ENCODE measurements around the gene PRDM12.

Gene PRDM12

DNA sequence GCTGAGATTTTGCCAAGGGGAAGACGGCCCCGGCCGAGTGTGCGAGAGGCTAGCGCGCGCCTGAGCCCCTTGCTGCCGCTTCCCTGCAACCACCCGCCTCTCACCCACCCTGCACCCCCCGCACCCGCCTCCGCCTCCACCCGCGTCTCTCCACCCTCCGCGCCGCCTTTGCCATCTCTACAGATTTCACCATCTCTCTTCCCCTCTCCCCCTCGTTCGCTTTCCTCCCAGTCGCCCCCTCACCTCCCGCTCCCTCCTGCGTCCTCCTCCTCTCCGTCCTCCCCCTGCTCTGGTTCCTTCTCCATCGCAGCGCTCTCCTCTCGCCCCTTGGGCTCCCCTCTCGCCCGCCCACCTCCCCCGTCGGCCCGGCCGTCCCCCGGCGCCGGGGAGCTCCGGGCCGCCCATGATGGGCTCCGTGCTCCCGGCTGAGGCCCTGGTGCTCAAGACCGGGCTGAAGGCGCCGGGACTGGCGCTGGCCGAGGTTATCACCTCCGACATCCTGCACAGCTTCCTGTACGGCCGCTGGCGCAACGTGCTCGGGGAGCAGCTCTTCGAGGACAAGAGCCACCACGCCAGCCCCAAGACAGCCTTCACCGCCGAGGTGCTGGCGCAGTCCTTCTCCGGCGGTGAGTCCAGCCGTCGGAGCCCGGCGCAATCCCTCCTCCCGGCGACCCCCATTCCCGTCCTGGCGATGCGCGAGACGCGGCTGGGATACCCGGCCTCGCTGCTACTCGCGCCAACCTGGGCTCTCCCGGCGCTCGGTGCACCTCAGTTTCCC, at the start of gene PRDM12:
TSS of gene PRDM12 (plus strand) at position 344 of the 778 bp plus-strand sequence. CDS start at position 404, 60 bp downstream.
- no peak for DNase-seq (ENCODE audit: low read depth in 2 of 2)

DNA sequence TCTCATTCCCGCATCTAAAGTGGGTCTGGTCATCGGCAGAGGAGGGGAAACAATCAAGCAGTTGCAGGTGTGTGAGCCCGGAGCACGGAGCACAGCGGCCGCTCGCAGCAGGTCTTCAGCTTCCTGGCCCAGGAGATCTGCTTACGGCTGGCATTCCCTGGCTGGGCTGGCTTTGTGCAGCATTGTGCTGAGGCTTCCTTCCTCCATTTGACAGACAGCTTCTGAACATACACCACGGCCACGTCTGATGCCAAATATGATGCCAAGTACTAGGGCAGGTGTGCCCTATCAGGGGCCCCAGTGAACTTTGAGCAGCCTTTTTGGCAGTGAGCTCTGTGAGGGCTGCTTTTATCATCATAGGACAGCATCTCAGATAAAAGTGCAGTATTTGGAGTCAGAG, 47.9 kb upstream of the PRDM12 start:
- no peak for DNase-seq (ENCODE audit: low read depth in 2 of 2)

DNA sequence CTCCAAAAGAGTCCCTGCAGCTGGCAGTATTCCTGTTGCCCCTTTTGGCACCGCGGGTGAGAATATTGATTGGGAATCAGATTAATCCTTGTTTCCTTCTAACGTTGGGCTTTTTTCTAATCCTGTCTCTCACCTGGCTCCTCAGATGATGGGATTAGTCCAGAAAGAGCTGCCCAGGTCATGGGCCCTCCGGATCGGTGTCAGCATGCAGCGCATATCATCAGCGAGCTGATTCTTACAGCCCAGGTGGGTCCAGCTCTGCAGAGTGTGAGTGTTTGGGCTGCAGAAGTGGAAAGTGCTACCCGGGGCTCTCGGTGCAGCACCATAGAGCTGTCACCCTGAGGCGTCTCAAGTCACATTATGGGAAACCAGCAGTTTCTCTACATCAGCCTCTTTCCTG, 40.9 kb upstream of the PRDM12 start:
- no peak for DNase-seq (ENCODE audit: low read depth in 2 of 2)

DNA sequence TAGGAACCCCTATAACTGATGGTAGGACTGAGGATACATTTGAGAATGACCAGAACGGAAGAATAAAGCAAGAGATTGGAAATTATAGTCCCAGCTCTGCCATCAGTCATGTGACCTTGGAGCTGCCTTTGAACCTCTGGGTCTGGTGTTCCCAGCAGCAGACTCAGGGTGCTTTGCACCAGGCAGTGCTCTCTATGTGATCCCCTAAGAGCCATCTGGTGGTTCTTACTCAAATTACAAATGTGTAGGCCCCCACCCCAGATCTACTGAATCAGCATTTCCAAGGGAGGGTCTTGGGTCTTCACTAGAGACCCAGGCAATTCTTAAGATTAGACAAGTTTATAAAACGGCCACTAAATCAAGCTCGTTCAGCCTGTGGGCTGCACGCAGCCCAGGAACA, 40.2 kb upstream of the PRDM12 start:
- DNase-seq (ENCODE audit: low read depth in 2 of 2), result no peak

DNA sequence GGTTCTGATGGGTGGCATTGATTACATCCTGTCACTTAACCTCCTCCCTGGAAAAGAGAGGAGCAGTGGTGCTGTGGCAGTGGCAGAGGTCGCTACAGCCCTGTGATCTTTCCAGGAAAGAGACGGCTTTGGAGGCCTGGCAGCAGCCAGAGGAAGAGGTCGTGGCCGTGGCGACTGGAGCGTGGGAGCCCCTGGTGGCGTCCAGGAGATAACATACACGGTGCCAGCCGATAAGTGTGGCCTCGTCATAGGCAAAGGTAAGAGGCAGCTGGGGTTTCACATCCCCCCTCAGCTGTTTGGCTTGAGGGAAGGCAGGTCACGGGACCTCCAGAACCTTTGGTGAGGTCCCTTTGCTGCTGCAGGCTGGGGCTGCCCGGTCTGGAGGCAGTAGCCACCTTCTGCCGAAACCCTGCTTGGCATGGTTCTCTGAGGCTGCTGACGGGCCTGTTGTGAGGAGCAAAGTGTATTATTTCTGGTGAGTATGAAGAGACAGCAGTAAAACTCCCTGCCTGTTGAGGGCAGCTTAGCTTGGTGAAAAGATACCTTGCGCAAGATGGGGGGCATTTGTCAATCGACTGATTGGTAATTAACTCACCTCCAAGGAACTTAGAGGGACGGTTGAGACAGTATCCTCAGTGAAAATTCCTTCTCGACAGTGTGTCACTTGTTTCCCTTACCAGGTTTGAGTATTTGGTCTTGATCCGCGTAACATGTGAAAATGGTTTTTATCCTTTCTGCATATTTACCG, 38.0 kb upstream of the PRDM12 start:
- no peak for DNase-seq (ENCODE audit: low read depth in 2 of 2)

DNA sequence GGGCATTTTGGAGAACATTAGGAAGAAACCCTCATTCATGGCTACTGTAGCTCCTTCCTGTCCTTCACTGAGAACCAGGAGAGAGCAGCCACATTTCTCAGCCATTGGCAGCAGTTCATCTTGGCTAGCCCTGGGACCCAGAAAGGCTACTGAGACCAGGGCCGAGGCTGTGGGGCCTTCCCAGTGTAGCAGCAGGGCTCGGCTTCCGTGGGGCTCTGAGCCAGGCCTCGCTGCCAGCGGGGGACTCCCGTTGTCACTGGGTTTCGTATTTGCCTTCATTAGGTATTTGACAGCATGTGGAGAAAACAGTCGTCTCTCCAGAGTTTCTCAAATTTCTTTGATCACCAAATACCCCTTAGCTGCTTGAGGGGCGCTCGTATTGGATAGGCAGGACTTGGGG, 37.3 kb upstream of the PRDM12 start:
- no peak for DNase-seq (ENCODE audit: low read depth in 2 of 2)

DNA sequence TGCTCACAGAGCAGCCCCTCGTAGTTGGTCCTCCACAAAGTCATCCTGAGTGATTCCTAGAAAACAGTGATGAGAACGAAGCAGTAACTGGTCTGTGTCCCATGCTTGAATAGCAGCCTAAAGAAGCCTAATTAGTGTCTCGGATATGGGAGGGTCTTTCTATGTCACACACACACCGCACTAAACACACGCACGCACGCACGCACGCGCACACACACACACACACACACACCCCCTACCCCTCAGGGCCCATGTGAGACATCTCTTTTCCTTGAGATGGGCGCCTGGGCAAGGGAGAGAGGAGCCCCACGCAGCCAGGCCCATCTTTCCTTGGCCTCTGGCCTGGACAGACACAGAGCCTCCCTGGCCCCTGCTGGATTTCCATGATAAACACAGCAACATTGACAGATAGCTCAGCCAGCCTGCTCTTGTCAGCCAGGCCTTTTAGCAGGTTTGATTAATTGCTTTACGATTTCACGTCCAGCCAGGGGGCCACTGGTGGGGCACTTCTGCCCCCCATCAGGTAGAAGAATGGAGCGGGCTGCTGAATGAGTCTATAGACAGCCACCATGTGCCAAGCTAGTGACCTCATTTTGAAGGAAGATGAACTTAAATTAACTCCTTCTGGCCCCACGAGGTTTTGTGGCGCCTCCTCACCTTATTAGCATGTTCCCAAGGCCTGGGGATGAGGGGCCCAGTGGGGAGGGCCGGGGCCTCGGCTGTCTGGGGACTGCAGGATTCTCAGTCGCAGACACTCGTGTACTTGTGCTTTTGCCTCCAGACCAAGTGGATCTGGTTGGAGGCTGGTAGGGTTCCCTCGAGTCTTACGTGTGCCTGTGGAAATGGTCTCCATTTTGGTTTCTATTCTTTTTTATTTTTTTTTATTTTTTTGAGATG, 36.2 kb upstream of the PRDM12 start:
- no peak for DNase-seq (ENCODE audit: low read depth in 2 of 2)

DNA sequence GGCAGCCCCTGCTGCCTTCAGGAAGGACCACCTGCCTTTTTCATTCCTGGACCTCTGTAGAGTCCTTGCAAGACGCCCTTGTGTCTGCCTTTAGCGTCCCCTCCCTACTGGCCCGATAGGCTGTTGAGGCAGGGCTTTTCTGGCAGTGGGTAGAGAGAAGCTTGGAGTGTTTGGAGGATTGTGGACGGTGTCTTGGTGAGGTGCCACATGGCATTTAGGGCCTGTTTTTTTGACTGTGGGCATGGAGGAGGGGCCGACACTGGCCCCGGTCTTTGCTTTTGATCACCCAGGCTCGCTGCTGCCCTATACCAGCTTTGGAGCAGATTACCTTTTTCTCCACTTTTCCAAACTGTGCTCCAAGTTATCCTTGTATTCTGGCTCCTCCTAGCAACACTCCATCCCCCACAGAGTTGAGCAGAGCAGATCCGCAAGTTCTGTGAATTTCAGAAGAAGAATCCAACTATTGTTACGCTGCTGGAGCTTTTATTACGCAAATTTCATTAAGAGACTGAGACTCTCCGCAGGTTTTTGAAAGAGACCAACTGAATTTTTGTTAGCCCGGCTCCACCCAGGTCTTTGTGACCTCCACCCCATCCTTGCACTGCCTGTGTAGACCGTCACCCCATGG, 34.8 kb upstream of the PRDM12 start:
- no peak for DNase-seq (ENCODE audit: low read depth in 2 of 2)

DNA sequence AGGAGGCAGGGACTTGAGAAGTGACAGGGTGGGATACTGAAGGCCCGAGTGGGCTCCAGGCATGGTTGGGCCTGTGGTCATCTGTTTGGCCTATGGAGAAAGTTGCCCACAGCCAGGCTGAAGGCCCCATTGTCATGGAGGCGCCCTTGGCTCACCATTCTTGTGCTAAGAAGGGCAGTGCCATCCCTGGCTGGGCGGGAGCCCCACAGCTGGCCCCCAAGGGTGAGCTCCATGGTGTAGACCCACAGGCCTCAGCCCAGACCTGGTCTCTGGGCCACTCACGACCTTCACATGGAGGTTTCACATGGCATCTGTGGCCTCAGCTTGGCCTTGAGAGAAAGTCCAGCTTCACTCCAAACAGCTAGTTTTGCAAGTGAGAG, 34.3 kb upstream of the PRDM12 start:
- no peak for DNase-seq (ENCODE audit: low read depth in 2 of 2)

DNA sequence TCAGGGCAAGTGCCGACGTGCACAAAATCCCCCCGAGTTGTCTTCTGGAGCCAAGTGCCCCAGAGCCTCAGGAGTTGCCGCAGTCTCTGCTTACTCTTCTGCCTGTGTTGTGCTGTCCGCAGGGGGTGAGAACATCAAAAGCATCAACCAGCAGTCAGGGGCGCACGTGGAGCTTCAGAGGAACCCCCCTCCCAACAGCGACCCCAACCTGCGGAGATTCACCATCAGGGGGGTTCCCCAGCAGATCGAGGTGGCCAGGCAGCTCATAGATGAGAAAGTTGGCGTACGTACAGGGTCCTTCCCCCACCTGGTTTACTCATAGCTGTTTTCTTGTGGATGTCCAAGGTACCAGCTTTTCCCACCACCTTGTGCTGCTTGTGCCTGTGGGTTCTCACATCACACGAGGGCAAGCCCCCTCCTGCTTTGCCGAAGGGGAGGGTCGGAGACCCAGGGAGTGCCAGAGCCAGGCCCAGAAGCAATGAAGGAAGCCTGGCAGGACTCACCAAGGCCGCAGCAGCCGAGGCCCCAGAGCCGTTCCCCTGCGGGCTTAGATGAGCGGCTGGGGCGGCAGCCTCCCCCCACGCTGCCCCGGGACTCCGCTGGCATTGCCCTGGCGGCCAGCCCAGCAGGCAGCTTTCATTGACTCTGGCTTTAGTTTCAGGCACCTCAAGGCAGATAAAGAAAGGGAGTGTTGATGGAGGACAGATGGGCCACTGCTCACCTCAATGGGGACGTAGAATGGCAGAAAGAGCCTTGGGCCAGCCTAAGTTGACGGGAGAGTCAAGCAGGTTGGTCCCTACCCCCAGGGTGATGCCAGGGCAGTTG, 33.7 kb upstream of the PRDM12 start:
- DNase-seq (ENCODE audit: low read depth in 2 of 2), result no peak

DNA sequence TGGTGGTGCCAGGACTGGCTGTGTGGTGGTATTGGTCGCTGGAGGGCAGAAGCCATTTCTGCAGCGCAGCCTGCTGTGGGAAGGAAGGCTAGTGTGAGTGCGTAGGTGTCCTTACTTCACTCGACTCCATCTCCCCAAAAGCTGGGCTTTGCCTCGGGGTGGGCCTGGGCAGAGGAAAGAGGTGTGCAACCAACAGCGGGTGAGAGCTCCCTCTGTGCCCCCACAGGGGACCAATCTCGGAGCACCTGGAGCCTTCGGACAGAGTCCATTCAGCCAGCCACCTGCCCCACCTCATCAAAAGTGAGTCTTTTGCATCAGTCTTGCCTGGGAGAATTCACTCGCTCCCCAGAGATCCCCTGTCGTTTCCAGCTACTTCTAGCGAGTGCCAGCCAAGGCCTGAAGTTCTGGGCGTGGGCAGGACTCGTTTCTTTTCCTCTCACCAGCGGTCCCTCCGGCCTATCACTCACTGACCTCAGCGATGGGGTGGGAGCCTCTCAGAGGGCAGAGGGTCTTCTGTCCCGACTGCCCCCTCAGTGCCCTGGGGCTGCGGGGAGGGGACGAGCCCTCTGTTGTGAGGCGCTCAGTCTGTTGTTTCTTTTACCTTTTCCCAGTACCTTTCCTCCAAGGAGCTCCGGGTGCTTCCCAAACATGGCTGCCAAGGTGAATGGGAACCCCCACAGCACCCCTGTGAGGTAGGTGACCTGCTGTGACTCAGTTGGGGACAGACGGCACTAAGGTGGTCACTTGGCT, 32.9 kb upstream of the PRDM12 start:
- no peak for DNase-seq (ENCODE audit: low read depth in 2 of 2)

DNA sequence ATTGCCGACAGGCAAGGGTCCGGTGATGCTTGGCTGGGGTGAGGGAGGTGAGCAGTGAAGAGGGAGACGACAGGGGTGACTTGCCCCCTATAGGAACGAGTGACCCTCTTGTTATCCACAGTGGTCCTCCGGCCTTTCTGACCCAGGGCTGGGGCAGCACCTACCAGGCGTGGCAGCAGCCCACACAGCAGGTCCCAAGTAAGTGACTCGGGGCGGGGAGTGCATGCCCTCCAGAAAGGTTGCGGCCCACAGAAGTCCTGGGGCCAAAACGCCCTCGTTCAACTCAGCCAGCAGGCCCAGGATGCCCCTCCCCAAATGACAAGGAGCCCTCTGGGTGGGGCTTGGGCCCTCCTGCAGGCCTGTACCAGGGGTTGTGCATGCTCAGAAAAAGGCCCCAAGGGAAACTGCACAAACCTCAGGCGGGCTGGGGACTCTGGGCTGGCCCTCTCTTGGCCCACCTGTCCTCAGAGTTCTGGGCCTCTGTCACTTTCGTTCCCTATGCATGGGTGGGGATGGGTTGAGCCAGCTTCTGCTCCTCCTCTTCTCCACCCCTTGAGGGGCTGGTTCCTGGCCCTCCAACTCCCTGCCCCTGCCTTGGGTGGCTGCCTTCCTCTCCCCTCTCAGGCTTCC, 32.2 kb upstream of the PRDM12 start:
- no peak for DNase-seq (ENCODE audit: low read depth in 2 of 2)

DNA sequence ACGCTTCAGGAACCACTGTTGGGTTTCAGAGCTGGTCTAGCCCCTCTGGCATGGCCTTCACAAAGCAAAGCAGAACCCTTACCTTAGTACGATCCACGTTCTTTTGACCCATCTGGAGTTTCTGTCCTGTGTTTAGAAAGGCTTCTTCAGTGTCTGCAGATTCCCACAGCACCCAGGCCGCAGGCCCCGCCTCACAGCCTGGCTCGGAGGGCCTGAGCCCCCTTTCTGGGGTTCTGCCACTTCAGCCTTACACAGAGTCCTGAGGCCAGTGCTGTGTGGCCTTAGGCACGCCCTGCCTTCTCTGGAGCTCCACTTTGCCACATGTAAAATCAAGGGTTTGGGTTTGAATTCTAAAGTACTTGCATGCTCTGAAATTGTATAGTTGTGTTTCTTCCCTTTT, 31.6 kb upstream of the PRDM12 start:
- no peak for DNase-seq (ENCODE audit: low read depth in 2 of 2)

DNA sequence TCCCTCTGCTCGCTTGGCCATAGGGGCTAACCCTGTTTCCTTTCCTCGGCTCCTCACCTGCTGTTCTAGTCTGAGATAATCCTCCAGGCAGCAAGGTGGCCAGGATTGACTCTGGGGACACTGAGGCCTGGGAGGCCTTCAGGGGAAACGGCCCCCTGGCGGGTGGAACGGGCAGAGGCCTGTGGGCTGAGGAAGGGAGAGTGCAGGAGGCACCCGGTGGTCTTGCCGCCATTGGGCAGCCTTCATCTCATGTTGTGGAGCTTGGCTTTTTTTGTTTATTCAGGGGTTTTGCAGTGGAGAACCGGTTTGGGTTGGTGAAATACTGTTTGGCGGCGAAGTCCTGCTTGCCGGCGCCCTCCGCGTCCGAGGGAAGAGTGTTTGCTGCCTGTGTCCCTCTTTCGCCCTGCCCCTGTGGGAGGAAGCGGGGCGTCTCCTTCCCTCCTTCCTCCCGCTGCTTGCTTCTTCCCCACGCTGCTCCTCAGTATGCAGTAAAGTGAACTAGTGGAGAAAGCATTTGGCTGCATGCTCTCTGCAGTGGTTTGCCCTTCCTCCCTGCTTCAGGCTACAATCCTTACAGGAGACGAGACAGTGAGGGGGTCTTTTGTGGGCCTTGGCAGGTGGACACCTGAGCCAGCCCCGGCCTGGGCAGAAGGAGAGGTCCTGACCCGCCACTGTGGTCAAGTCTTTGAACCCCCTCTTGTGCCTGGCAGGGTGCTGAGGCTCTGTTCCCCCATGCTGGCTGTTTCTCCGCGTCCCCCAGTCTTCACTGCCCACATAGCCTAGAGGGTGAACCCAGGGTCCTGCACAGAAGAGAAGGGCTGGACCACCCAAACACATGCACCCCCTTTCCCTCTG, 30.8 kb upstream of the PRDM12 start:
- no peak for DNase-seq (ENCODE audit: low read depth in 2 of 2)

DNA sequence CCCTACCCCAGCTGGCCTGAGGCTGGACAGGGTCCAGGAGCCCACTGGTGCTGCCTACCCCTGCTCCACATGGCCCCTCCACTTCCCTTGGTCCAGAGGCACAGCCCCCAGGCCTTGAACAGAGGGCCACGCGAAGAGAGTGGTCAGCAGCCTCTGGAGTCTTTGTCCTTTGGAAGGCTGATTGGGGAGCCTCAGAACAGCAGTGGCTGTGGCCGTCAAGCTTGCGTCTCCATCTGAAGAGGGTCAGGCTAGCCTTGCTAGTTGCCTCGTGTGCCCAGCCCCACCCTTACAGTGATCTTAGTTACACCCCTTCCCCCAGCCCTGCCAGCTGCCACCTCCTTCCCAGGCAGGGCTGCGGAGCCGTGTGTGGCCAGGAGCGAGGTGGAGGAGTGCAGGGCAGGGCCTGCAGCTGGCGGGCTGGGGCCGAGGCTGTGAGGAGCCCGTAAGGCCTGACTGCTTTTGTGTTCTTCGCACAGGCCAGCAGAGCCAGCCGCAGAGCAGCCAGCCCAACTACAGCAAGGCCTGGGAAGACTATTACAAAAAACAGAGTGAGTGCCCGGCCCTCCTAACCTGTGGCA, 30.1 kb upstream of the PRDM12 start:
- no peak for DNase-seq (ENCODE audit: low read depth in 2 of 2)

DNA sequence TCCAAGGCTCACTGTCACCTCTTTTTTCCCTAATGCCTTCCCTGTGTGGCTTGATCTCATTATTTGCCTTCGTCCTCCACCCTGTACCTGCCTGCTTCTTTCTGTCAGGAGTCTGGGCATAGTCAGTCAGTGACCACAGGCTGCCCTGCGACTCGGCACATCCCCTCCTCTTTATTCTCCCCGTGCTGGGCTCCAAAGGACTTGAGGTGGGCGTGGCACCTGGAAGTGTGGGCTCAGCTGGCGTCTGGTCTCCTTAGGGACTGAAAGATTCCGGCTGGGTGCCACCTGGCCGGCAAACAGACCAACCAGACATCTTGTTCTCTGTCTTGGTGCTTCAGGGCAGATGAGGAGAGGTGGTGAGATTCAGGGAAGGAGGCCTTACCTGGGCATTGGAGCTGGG, 29.6 kb upstream of the PRDM12 start:
- DNase-seq (ENCODE audit: low read depth in 2 of 2), result no peak

DNA sequence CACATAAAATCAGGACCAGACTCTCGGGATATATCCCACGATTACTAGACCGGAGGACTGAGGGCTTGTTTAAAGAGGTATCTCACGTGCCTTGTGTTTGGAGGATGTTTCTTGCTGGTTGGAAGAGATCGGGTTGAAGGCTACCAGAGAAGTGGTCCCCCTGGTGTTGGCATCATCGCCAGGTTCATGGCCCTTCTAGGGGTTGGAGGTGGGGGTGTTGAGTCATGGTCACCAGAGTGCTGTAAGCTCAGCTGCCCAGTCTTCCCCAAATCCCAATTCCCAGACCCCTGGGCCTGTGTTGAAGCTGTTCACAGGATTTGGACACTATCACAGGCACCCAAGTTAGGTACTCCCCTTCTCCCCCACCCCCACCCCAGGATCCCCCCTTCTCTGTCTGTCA, 29.1 kb upstream of the PRDM12 start:
- DNase-seq (ENCODE audit: low read depth in 2 of 2), result no peak
